Mesenchymal stem cell (in vitro differentiated cells and primary cell): ENCODE measurements around the gene FAM221B.

Experiments
- DNase-seq: peaks from one replicate; pipeline ENCODE4 v3.0.0-alpha.2; 2013
- H2AFZ ChIP-seq: one replicate; pipeline ENCODE4 v1.6.1; 2013; ENCODE audit warnings: low read depth, mild to moderate bottlenecking, control low read depth, inconsistent platforms, low read length, moderate library complexity
- H2AK5ac ChIP-seq: 2 replicates; pipeline ENCODE4 v1.6.1; 2013; ENCODE audit warnings: low read length, moderate library complexity, mild to moderate bottlenecking, inconsistent platforms; ENCODE audit not compliant: severe bottlenecking
- H2BK120ac ChIP-seq: one replicate; pipeline ENCODE4 v1.6.1; 2013; ENCODE audit warnings: low read depth, mild to moderate bottlenecking, inconsistent platforms, low read length, moderate library complexity
- H2BK12ac ChIP-seq, 2 experiments: one replicate each; pipeline ENCODE4 v1.6.1; 2013; ENCODE audit warnings: inconsistent platforms in 2 of 2, low read length in 2 of 2, mild to moderate bottlenecking in 2 of 2, moderate library complexity in 2 of 2, control low read depth in 1 of 2
- H2BK15ac ChIP-seq: one replicate; pipeline ENCODE4 v1.6.1; 2013; ENCODE audit warnings: mild to moderate bottlenecking, low read depth, inconsistent platforms; ENCODE audit not compliant: poor library complexity, severe bottlenecking
- H2BK5ac ChIP-seq: 2 replicates; pipeline ENCODE4 v1.6.1; 2013; ENCODE audit warnings: low read depth, mild to moderate bottlenecking, low read length, control low read depth, inconsistent platforms; ENCODE audit not compliant: poor library complexity, severe bottlenecking
- H3K14ac ChIP-seq, 2 experiments: one replicate each; pipeline ENCODE4 v1.6.1; 2013; ENCODE audit warnings: inconsistent platforms in 2 of 2, low read length in 2 of 2, control low read depth in 1 of 2, mild to moderate bottlenecking in 1 of 2, moderate library complexity in 1 of 2
- H3K18ac ChIP-seq, 2 experiments: one replicate each; pipeline ENCODE4 v1.6.1; 2013; ENCODE audit warnings: inconsistent platforms in 2 of 2, low read length in 2 of 2, control low read depth in 1 of 2, low read depth in 1 of 2, mild to moderate bottlenecking in 1 of 2
- H3K23ac ChIP-seq, 2 experiments: one replicate each; pipeline ENCODE4 v1.6.1; 2013; ENCODE audit warnings: inconsistent platforms in 2 of 2, low read length in 2 of 2, mild to moderate bottlenecking in 2 of 2, moderate library complexity in 2 of 2, control low read depth in 1 of 2
- H3K27ac ChIP-seq: 2 replicates; pipeline ENCODE4 v1.5.1; 2013; ENCODE audit warnings: mild to moderate bottlenecking, moderate library complexity, low read length, control low read depth, inconsistent platforms; ENCODE audit not compliant: poor library complexity, severe bottlenecking
- H3K27me3 ChIP-seq, 2 experiments: 2 replicates each; pipeline versions ENCODE4 v1.6.1 to v1.7.0; 2013; ENCODE audit warnings: low read length in 2 of 2, mild to moderate bottlenecking in 2 of 2, moderate library complexity in 2 of 2, control low read depth in 1 of 2, inconsistent platforms in 1 of 2; ENCODE audit not compliant: control insufficient read depth in 1 of 2, insufficient read depth in 1 of 2
- H3K36me3 ChIP-seq, 2 experiments: 2 replicates each; pipeline versions ENCODE4 v1.6.1 to v1.7.0; 2013; ENCODE audit warnings: low read length in 2 of 2, control low read depth in 1 of 2, inconsistent platforms in 1 of 2, low read depth in 1 of 2, mild to moderate bottlenecking in 1 of 2; ENCODE audit not compliant: insufficient read depth in 2 of 2, control insufficient read depth in 1 of 2
- H3K4ac ChIP-seq, 2 experiments: one replicate each; pipeline ENCODE4 v1.6.1; 2013; ENCODE audit warnings: inconsistent platforms in 2 of 2, low read length in 2 of 2, mild to moderate bottlenecking in 2 of 2, moderate library complexity in 2 of 2, control low read depth in 1 of 2, low read depth in 1 of 2
- H3K4me1 ChIP-seq: 2 replicates; pipeline ENCODE4 v1.6.1; 2013; ENCODE audit warnings: low read depth, low read length, control low read depth; ENCODE audit not compliant: control insufficient read depth, insufficient read depth
- H3K4me2 ChIP-seq: 2 replicates; pipeline ENCODE4 v1.6.1; 2013; ENCODE audit warnings: low read length, mild to moderate bottlenecking, inconsistent platforms; ENCODE audit not compliant: poor library complexity, severe bottlenecking
- H3K4me3 ChIP-seq, 2 experiments: 2 replicates each; pipeline versions ENCODE4 v1.5.1 to v1.7.0; 2013; ENCODE audit warnings: low read length in 2 of 2, mild to moderate bottlenecking in 2 of 2, control low read depth in 1 of 2, low read depth in 1 of 2; ENCODE audit not compliant: insufficient read depth in 1 of 2
- H3K79me1 ChIP-seq: replicated peaks from 2 replicates; pipeline ENCODE4 v1.6.1; 2013; ENCODE audit warnings: mild to moderate bottlenecking, control low read depth, low read length, inconsistent platforms; ENCODE audit not compliant: poor library complexity, severe bottlenecking
- H3K9ac ChIP-seq: 2 replicates; pipeline ENCODE4 v1.7.0; 2013; ENCODE audit warnings: mild to moderate bottlenecking, low read length, moderate library complexity
- H3K9me3 ChIP-seq: 2 replicates; pipeline ENCODE4 v1.7.0; 2013; ENCODE audit warnings: mild to moderate bottlenecking, low read length; ENCODE audit not compliant: control insufficient read depth
- H4K8ac ChIP-seq: one replicate; pipeline ENCODE4 v1.6.1; 2013; ENCODE audit warnings: inconsistent platforms, mild to moderate bottlenecking, low read length, moderate library complexity
- H4K91ac ChIP-seq: one replicate; pipeline ENCODE4 v1.6.1; 2013; ENCODE audit warnings: mild to moderate bottlenecking, low read length, inconsistent platforms
- WGBS: methylation state at CpG from one replicate; pipeline ENCODE4 v1.1.7; 2013; ENCODE audit warnings: mixed read lengths; 5-methylcytosine and 5-hydroxymethylcytosine counted together

FAM221B gene

GRCh38 chr9:35863583-35863982, 35.1 kb upstream of the FAM221B start:
- no peak overlapping the region for H3K23ac ChIP-seq
- no peak overlapping the region for H2BK12ac ChIP-seq
- no peak overlapping the region for H3K4me3 ChIP-seq
- H3K36me3 ChIP-seq, result no peaks in the 10 kb centered on the region
- no peak overlapping the region for H2AFZ ChIP-seq
- peaks cover under 1% of the 10 kb centered on the region for H3K4me1 ChIP-seq
- no peak overlapping the region for H2BK5ac ChIP-seq
- WGBS, result 73% methylated on average over 8 of the region's 8 CpGs
- H3K27me3 ChIP-seq, result peaks cover 50 to 51% of the 10 kb centered on the region in 2 experiments
- no peak overlapping the region for H3K4ac ChIP-seq
- no peaks in the 10 kb centered on the region for H3K79me1 ChIP-seq
- no peak for DNase-seq
- H2AK5ac ChIP-seq, result no peak overlapping the region
- no peak overlapping the region for H2BK15ac ChIP-seq
- no peak overlapping the region for H3K9ac ChIP-seq
- H3K14ac ChIP-seq, result no peak overlapping the region
- no peak overlapping the region for H2BK120ac ChIP-seq
- no peaks in the 10 kb centered on the region for H3K9me3 ChIP-seq
- no peak overlapping the region for H3K4me2 ChIP-seq
- H3K27ac ChIP-seq, result no peak overlapping the region
- no peak overlapping the region for H4K8ac ChIP-seq
- H4K91ac ChIP-seq, result no peak overlapping the region
- H3K18ac ChIP-seq, result no peak overlapping the region

GRCh38 chr9:35862328-35862727, 33.8 kb upstream of the FAM221B start:
- Histone ChIP-seq H3K36me3 (no peaks in the 10 kb centered on the region), H4K91ac (no peak overlapping the region), H3K79me1 (no peaks in the 10 kb centered on the region), H2BK120ac (no peak overlapping the region), H3K4me2 (no peak overlapping the region), H3K4ac (no peak overlapping the region), H3K9ac (no peak overlapping the region), H3K4me3 (no peak overlapping the region), H2BK15ac (no peak overlapping the region), H3K18ac (no peak overlapping the region), H3K4me1 (no peaks in the 10 kb centered on the region), H3K23ac (no peak overlapping the region), H2BK5ac (no peak overlapping the region), H2BK12ac (no peak overlapping the region), H3K27ac (no peak overlapping the region), H3K9me3 (no peaks in the 10 kb centered on the region), H2AFZ (no peak overlapping the region), H3K27me3 (peaks cover 51 to 53% of the 10 kb centered on the region in 2 experiments), H3K14ac (no peak overlapping the region), H4K8ac (no peak overlapping the region), H2AK5ac (no peak overlapping the region)
- DNase-seq, result no peak
- WGBS, result 95% methylated on average over 4 of the region's 4 CpGs

GRCh38 chr9:35861161-35861897, 32.8 kb upstream of the FAM221B start:
- H3K27ac ChIP-seq, result no peak overlapping the region
- H3K14ac ChIP-seq, result no peak overlapping the region
- H3K23ac ChIP-seq, result no peak overlapping the region
- no peak overlapping the region for H3K9ac ChIP-seq
- peak overlapping the region; percentile 27 for H4K91ac ChIP-seq
- H3K79me1 ChIP-seq, result no peaks in the 10 kb centered on the region
- H3K36me3 ChIP-seq, result no peaks in the 10 kb centered on the region
- H3K27me3 ChIP-seq, result peaks cover 51 to 62% of the 10 kb centered on the region in 2 experiments
- H3K4me2 ChIP-seq, result no peak overlapping the region
- H2BK12ac ChIP-seq, result no peak overlapping the region
- H4K8ac ChIP-seq, result no peak overlapping the region
- no peak overlapping the region for H2AFZ ChIP-seq
- DNase-seq, result no peak
- H3K4me1 ChIP-seq, result no peaks in the 10 kb centered on the region
- no peak overlapping the region for H3K4ac ChIP-seq
- WGBS, result 72% methylated on average over 12 of the region's 12 CpGs
- H2BK120ac ChIP-seq, result no peak overlapping the region
- no peak overlapping the region for H3K18ac ChIP-seq
- no peak overlapping the region for H3K4me3 ChIP-seq
- no peak overlapping the region for H2BK5ac ChIP-seq
- no peaks in the 10 kb centered on the region for H3K9me3 ChIP-seq
- no peak overlapping the region for H2AK5ac ChIP-seq
- H2BK15ac ChIP-seq, result no peak overlapping the region

- H2BK5ac ChIP-seq, result no peak overlapping the region
- no peak overlapping the region for H3K14ac ChIP-seq
- 72% methylated on average over 2 of the region's 3 CpGs for WGBS
- H2BK15ac ChIP-seq, result no peak overlapping the region
- no peak overlapping the region for H2AK5ac ChIP-seq
- H3K9me3 ChIP-seq, result no peaks in the 10 kb centered on the region
- no peak overlapping the region for H3K18ac ChIP-seq
- no peak overlapping the region for H3K9ac ChIP-seq
- H3K4me1 ChIP-seq, result no peaks in the 10 kb centered on the region
- H3K36me3 ChIP-seq, result no peaks in the 10 kb centered on the region
- H2BK120ac ChIP-seq, result no peak overlapping the region
- H3K4ac ChIP-seq, result no peak overlapping the region
- no peak overlapping the region for H3K23ac ChIP-seq
- no peak overlapping the region for H3K27ac ChIP-seq
- no peak overlapping the region for H3K4me3 ChIP-seq
- no peak overlapping the region for H4K91ac ChIP-seq
- no peaks in the 10 kb centered on the region for H3K79me1 ChIP-seq
- H2AFZ ChIP-seq, result no peak overlapping the region
- peaks cover 50 to 66% of the 10 kb centered on the region in 2 experiments for H3K27me3 ChIP-seq
- DNase-seq, result no peak
- no peak overlapping the region for H4K8ac ChIP-seq
- no peak overlapping the region for H3K4me2 ChIP-seq
- H2BK12ac ChIP-seq, result no peak overlapping the region
Measured at GRCh38 chr9:35859990-35860339, 31.4 kb upstream of the FAM221B start.
